HEK293T (cell line): ENCODE results near the gene TNNI3K.

ENCODE experiments used
- CTCF ChIA-PET: fragments of 350-600 bp; formaldehyde crosslinking; extraction: SDS; loops from one replicate; lab custom pipeline; 2021; ENCODE audit warnings: antibody characterized with exemption, inconsistent platforms; lab: Yijun Ruan, JAX
- POLR2A ChIA-PET: fragments of 350-600 bp; formaldehyde crosslinking; extraction: SDS; loops from one replicate; lab custom pipeline; 2020; ENCODE audit warnings: antibody characterized with exemption, inconsistent platforms; lab: Yijun Ruan, JAX
- DNase-seq: peaks from one replicate; pipeline ENCODE4 v3.0.0; 2012; ENCODE audit warnings: mixed read lengths; ENCODE audit errors: extremely low spot score
- ARNT ChIP-seq: fragments of 450-650 bp; IDR thresholded peaks from 2 replicates; pipeline ENCODE4 v1.6.1; 2017; ENCODE audit warnings: mild to moderate bottlenecking
- BHLHE40 ChIP-seq: fragments of 450-650 bp; IDR thresholded peaks from 2 replicates; pipeline ENCODE4 v1.6.1; 2016; ENCODE audit warnings: mild to moderate bottlenecking, moderate library complexity, borderline replicate concordance
- CTBP1 ChIP-seq: fragments of 450-650 bp; IDR thresholded peaks from 2 replicates; pipeline ENCODE4 v1.6.1; 2016; ENCODE audit warnings: borderline replicate concordance
- ELF4 ChIP-seq: fragments of 450-650 bp; IDR thresholded peaks from 2 replicates; pipeline ENCODE4 v1.6.1; 2017; ENCODE audit warnings: antibody characterized with exemption
- FOXA1 ChIP-seq: fragments of 450-650 bp; IDR thresholded peaks from 2 replicates; pipeline ENCODE4 v1.6.1; 2016; ENCODE audit warnings: mild to moderate bottlenecking
- FOXK2 ChIP-seq: fragments of 450-650 bp; IDR thresholded peaks from 2 replicates; pipeline ENCODE4 v1.6.1; 2016; ENCODE audit warnings: mild to moderate bottlenecking
- FOXM1 ChIP-seq: fragments of 450-650 bp; IDR thresholded peaks from 2 replicates; pipeline ENCODE4 v1.6.1; 2017; ENCODE audit warnings: mild to moderate bottlenecking, borderline replicate concordance
- HDGF ChIP-seq: fragments of 450-650 bp; IDR thresholded peaks from 2 replicates; pipeline ENCODE4 v1.6.1; 2017; ENCODE audit warnings: antibody characterized with exemption, borderline replicate concordance
- L3MBTL2 ChIP-seq: fragments of 450-650 bp; conservative IDR thresholded peaks from 2 replicates; pipeline ENCODE4 v1.6.1; 2016; ENCODE audit warnings: mild to moderate bottlenecking
- LEF1 ChIP-seq: fragments of 450-650 bp; IDR thresholded peaks from 2 replicates; pipeline ENCODE4 v1.6.1; 2017; ENCODE audit warnings: mild to moderate bottlenecking, borderline replicate concordance
- NFRKB ChIP-seq: fragments of 450-650 bp; IDR thresholded peaks from 2 replicates; pipeline ENCODE4 v1.6.1; 2016; ENCODE audit warnings: mild to moderate bottlenecking, moderate library complexity
- PKNOX1 ChIP-seq: fragments of 450-650 bp; IDR thresholded peaks from 2 replicates; pipeline ENCODE4 v1.6.1; 2016
- SP1 ChIP-seq: fragments of 450-650 bp; IDR thresholded peaks from 2 replicates; pipeline ENCODE4 v1.6.1; 2017
- SUZ12 ChIP-seq: fragments of 450-650 bp; IDR thresholded peaks from 2 replicates; pipeline ENCODE4 v1.6.1; 2016; ENCODE audit warnings: mild to moderate bottlenecking
- TARDBP ChIP-seq: fragments of 450-650 bp; IDR thresholded peaks from 2 replicates; pipeline ENCODE4 v1.6.1; 2016
- ZNF384 ChIP-seq: fragments of 450-650 bp; IDR thresholded peaks from 2 replicates; pipeline ENCODE4 v1.6.1; 2016

TNNI3K gene

GRCh38 chr1:74534241-74534640, 299.1 kb downstream of the TNNI3K start:
- DNase-seq, result no peak
- ChIA-PET CTCF (no interaction called here), POLR2A (no interaction called here)

GRCh38 chr1:74545821-74546220, 310.6 kb downstream of the TNNI3K start:
- ChIA-PET CTCF (no interaction called here), POLR2A (no interaction called here)
- TF ChIP-seq ELF4 (no peak), FOXK2 (no peak), L3MBTL2 (no peak), SP1 (no peak), SUZ12 (no peak), HDGF (no peak), ARNT (no peak), ZNF384 (no peak), BHLHE40 (no peak), FOXM1 (no peak), NFRKB (no peak), LEF1 (no peak), PKNOX1 (no peak), CTBP1 (no peak), FOXA1 (no peak), TARDBP (no peak)
- no peak for DNase-seq

More at GRCh38 chr1:74534241-74534640, 299.1 kb downstream of the TNNI3K start:
- TF ChIP-seq ELF4, result no peak
- TF ChIP-seq LEF1, result no peak
- no peak for TF ChIP-seq FOXA1
- no peak for TF ChIP-seq SP1
- TF ChIP-seq TARDBP, result no peak
- no peak for TF ChIP-seq L3MBTL2
- no peak for TF ChIP-seq FOXK2
- TF ChIP-seq FOXM1, result no peak
- TF ChIP-seq ZNF384, result no peak
- TF ChIP-seq NFRKB, result no peak
- TF ChIP-seq CTBP1, result no peak
- TF ChIP-seq BHLHE40, result no peak
- TF ChIP-seq HDGF, result no peak
- no peak for TF ChIP-seq ARNT
- no peak for TF ChIP-seq SUZ12
- TF ChIP-seq PKNOX1, result no peak

GRCh38 chr1:74548961-74549750, 314.0 kb downstream of the TNNI3K start:
- ChIA-PET POLR2A (no interaction called here), CTCF (no interaction called here)
- TF ChIP-seq TARDBP (no peak), L3MBTL2 (no peak), CTBP1 (no peak), NFRKB (no peak)
- DNase-seq, result no peak

- ChIA-PET POLR2A (no interaction called here), CTCF (no interaction called here)
- TF ChIP-seq SUZ12 (no peak), CTBP1 (no peak), HDGF (no peak), FOXM1 (no peak), LEF1 (no peak), FOXK2 (no peak), ZNF384 (no peak), SP1 (no peak), TARDBP (no peak), FOXA1 (no peak), PKNOX1 (no peak), ARNT (no peak), ELF4 (no peak), BHLHE40 (no peak), L3MBTL2 (no peak), NFRKB (no peak)
Measured at GRCh38 chr1:74549932-74550331, 314.7 kb downstream of the TNNI3K start.

GRCh38 chr1:74570797-74571492, 335.8 kb downstream of the TNNI3K start:
- no peak for DNase-seq
- CTCF ChIA-PET, result no interaction called here
- POLR2A ChIA-PET, result no interaction called here
- no peak for TF ChIP-seq SP1
- TF ChIP-seq TARDBP, result no peak
- TF ChIP-seq FOXK2, result no peak
- TF ChIP-seq FOXM1, result no peak
- TF ChIP-seq LEF1, result no peak
- no peak for TF ChIP-seq PKNOX1
- TF ChIP-seq NFRKB, result no peak
- no peak for TF ChIP-seq BHLHE40
- no peak for TF ChIP-seq ELF4
- no peak for TF ChIP-seq FOXA1
- no peak for TF ChIP-seq SUZ12
- no peak for TF ChIP-seq ARNT
- no peak for TF ChIP-seq L3MBTL2
- no peak for TF ChIP-seq CTBP1
- TF ChIP-seq ZNF384, result no peak
- TF ChIP-seq HDGF, result no peak

More at GRCh38 chr1:74549932-74550331, 314.7 kb downstream of the TNNI3K start:
- DNase-seq, result no peak
